Fibroblast of skin of right quadriceps (primary cell): ENCODE measurements around the gene SLC25A47.
"Not testable (repeated sequence)": the region's sequence is repeated elsewhere in the genome, so short reads cannot be mapped to it uniquely, and the experiment has no call there.

ENCODE experiments used
- DNase-seq: peaks from one replicate; pipeline ENCODE4 v3.0.0-alpha.2; 2013

The SLC25A47 gene

GRCh38 chr14:100290607-100291304 lies 32.4 kb upstream of the SLC25A47 start:
- no peak for DNase-seq

GRCh38 chr14:100291305-100292075 lies 31.6 kb upstream of the SLC25A47 start:
- DNase-seq = no peak

- no peak for DNase-seq
Measured at GRCh38 chr14:100292301-100292775, 30.8 kb upstream of the SLC25A47 start.

- DNase-seq = no peak
Measured at GRCh38 chr14:100292776-100293461, 30.2 kb upstream of the SLC25A47 start.

- DNase-seq = no peak
Measured at GRCh38 chr14:100293497-100294212, 29.5 kb upstream of the SLC25A47 start.

GRCh38 chr14:100294213-100294962 lies 28.8 kb upstream of the SLC25A47 start:
- DNase-seq = no peak

GRCh38 chr14:100294963-100295330 lies 28.2 kb upstream of the SLC25A47 start:
- DNase-seq = no peak

- DNase-seq = no peak
Measured at GRCh38 chr14:100295376-100296105, 27.6 kb upstream of the SLC25A47 start.

- DNase-seq = no peak
Measured at GRCh38 chr14:100296106-100296651, 27.0 kb upstream of the SLC25A47 start.

GRCh38 chr14:100296729-100297128 lies 26.4 kb upstream of the SLC25A47 start:
- not testable (repeated sequence) for DNase-seq

- peak; percentile 11 for DNase-seq
Measured at GRCh38 chr14:100297320-100298300, 25.5 kb upstream of the SLC25A47 start.

- DNase-seq = no peak
Measured at GRCh38 chr14:100298551-100299237, 24.4 kb upstream of the SLC25A47 start.

GRCh38 chr14:100299238-100299560 lies 23.9 kb upstream of the SLC25A47 start:
- DNase-seq = no peak

- no peak for DNase-seq
Measured at GRCh38 chr14:100302616-100303015, 20.5 kb upstream of the SLC25A47 start.

GRCh38 chr14:100303179-100303578 lies 20.0 kb upstream of the SLC25A47 start:
- DNase-seq = no peak

- DNase-seq = no peak
Measured at GRCh38 chr14:100303925-100304324, 19.2 kb upstream of the SLC25A47 start.

- DNase-seq = peak; percentile 24
Measured at GRCh38 chr14:100304825-100305323, 18.3 kb upstream of the SLC25A47 start.

- peak; percentile 17 for DNase-seq
Measured at GRCh38 chr14:100305324-100306100, 17.6 kb upstream of the SLC25A47 start.
